NCI-H510A (cell line): ENCODE results near the gene ANKRD13B.

ENCODE experiments used
- DNase-seq: peaks from one replicate; lab custom pipeline; 2025; lab: John Stamatoyannopoulos, UW

The ANKRD13B gene

GRCh38 chr17:29568331-29569244 lies 24.3 kb upstream of the ANKRD13B start, which contains the start of gene TP53I13:
TP53I13 (plus strand) TSS chr17:29568701; CDS start chr17:29568759, 58 bp downstream.
- peak; percentile 79 for DNase-seq

- no peak for DNase-seq
These were observed 23.5 kb upstream of the ANKRD13B start for GRCh38 chr17:29569245-29569950.

GRCh38 chr17:29570521-29570920 lies 22.4 kb upstream of the ANKRD13B start:
- no peak for DNase-seq

GRCh38 chr17:29571486-29571882 lies 21.4 kb upstream of the ANKRD13B start:
- no peak for DNase-seq

GRCh38 chr17:29571883-29572681 lies 20.9 kb upstream of the ANKRD13B start:
- DNase-seq = no peak

- DNase-seq = no peak
These were observed 20.0 kb upstream of the ANKRD13B start for GRCh38 chr17:29572691-29573557.

- DNase-seq = no peak
These were observed 19.4 kb upstream of the ANKRD13B start for GRCh38 chr17:29573558-29573869.

- DNase-seq = no peak
These were observed 18.8 kb upstream of the ANKRD13B start for GRCh38 chr17:29573871-29574731.

GRCh38 chr17:29574732-29575510 lies 18.0 kb upstream of the ANKRD13B start:
- DNase-seq = no peak

- DNase-seq = no peak
These were observed 17.3 kb upstream of the ANKRD13B start for GRCh38 chr17:29575511-29576213.

- DNase-seq = no peak
These were observed 16.5 kb upstream of the ANKRD13B start for GRCh38 chr17:29576214-29577000.

- DNase-seq = no peak
These were observed 15.9 kb upstream of the ANKRD13B start for GRCh38 chr17:29577001-29577370.

- DNase-seq = no peak
These were observed 15.3 kb upstream of the ANKRD13B start for GRCh38 chr17:29577385-29578211.

- DNase-seq = no peak
These were observed 14.1 kb upstream of the ANKRD13B start for GRCh38 chr17:29578626-29579485.

- peak; percentile 65 for DNase-seq
These were observed 12.8 kb upstream of the ANKRD13B start for GRCh38 chr17:29579866-29580771.
